ENCODE data around the gene THAP6. TPM values are rescaled to one million over a fixed set of nuclear protein-coding genes. Genes with fewer than 3 reads are reported as not detected.
"Not testable (repeated sequence)": the region's sequence is repeated elsewhere in the genome, so short reads cannot be mapped to it uniquely, and the experiment has no call there.

THAP6 gene
- total RNA-seq, 6 experiments from 2014 or later: 6.8 to 11.5 (median 10.0) TPM

- no peak for DNase-seq
- H3K27ac ChIP-seq: no peak overlapping the region
- TF ChIP-seq POLR2A (IDR thresholded peaks at IDR 0.05) (no peak), CTCF (IDR thresholded peaks at IDR 0.05) (no peak)
- no peaks in the 10 kb centered on the region for H3K27me3 ChIP-seq
- H3K4me3 ChIP-seq: no peak overlapping the region
- H3K36me3 ChIP-seq: peaks cover 0 to 5% (median 0%) of the 10 kb centered on the region in 4 donors
- ATAC-seq: peak in 1 of 4 donors; percentile 31
- no peaks in the 10 kb centered on the region for H3K4me1 ChIP-seq
- H3K9me3 ChIP-seq: no peaks in the 10 kb centered on the region
- intact Hi-C loops (cut with DNase I): no loop called here
Observed at GRCh38 chr4:75542824-75543223, 28.6 kb downstream of the THAP6 start.

DNA sequence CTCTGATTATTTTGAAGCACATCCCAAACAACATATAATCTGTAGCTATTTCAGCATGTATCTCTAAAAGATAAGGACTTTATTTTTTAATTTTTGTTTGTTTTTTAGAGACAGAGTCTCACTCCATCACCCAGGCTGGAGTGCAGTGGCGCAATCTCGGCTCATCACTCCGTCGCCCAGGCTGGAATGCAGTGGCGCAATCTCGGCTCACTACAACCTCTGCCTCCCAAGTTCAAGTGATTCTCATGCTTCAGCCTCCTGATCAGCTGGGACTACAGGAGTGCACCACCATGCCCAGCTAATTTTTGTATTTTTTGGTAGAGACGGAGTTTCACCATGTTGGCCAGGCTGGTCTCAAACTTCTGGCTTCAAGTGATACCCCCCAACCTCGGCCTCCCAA lies 29.9 kb downstream of the THAP6 start:
- ATAC-seq (peak in 3 of 4 donors; percentile 47 to 73 (median 72)), DNase-seq (peak in 1 of 3 donors; percentile 37)
- H3K4me1 ChIP-seq; H3K27me3 ChIP-seq; H3K36me3 ChIP-seq; intact Hi-C loops (cut with DNase I); H3K9me3 ChIP-seq; H3K27ac ChIP-seq; H3K4me3 ChIP-seq: not testable (repeated sequence)
- 39% methylated on average over 8 of the region's 8 CpGs for WGBS (ENCODE audit: insufficient coverage, low coverage, low lambda C conversion rate, missing lambda C conversion rate)

DNA sequence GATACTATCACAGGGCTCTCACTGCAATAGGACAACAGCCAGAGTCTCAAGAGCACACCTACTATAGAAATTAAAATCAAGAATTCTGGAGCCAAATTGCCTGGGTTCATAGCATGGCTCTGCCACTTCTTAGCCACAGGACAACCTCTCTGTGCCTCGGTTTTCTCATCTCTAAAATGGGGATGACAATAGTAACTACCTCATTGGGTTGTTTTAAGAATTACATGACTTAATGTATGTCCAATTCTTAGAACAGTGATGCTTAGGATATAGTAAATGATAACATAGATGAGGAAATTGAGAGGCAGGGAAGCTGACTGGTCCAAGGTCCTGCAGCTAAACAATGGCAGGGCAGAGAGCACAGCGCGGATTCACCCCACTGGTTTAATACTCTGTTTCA lies 30.6 kb downstream of the THAP6 start:
- intact Hi-C loops (cut with DNase I): no loop called here
- TF ChIP-seq CTCF (IDR thresholded peaks at IDR 0.05): no peak
- no peak for TF ChIP-seq POLR2A (IDR thresholded peaks at IDR 0.05)
- Histone ChIP-seq H3K27ac (no peak overlapping the region), H3K36me3 (peaks cover 0 to 5% (median 0%) of the 10 kb centered on the region in 4 donors), H3K27me3 (no peaks in the 10 kb centered on the region), H3K4me1 (no peaks in the 10 kb centered on the region), H3K4me3 (no peak overlapping the region), H3K9me3 (no peaks in the 10 kb centered on the region)
- no peak for ATAC-seq
- WGBS (ENCODE audit: insufficient coverage, low coverage, low lambda C conversion rate, missing lambda C conversion rate): 91% methylated on average over 3 of the region's 3 CpGs
- DNase-seq: no peak

- H3K4me1 ChIP-seq: no peaks in the 10 kb centered on the region
- H3K4me3 ChIP-seq: no peak overlapping the region
- TF ChIP-seq CTCF (IDR thresholded peaks at IDR 0.05) (no peak), POLR2A (IDR thresholded peaks at IDR 0.05) (no peak)
- H3K27ac ChIP-seq: no peak overlapping the region
- DNase-seq: no peak
- no peaks in the 10 kb centered on the region for H3K9me3 ChIP-seq
- H3K36me3 ChIP-seq: peaks cover 0 to 3% (median 0%) of the 10 kb centered on the region in 4 donors
- no CpG with 5 or more reads among the region's 5 CpGs for WGBS (ENCODE audit: insufficient coverage, low coverage, low lambda C conversion rate, missing lambda C conversion rate)
- no peaks in the 10 kb centered on the region for H3K27me3 ChIP-seq
- ATAC-seq: no peak
- intact Hi-C loops (cut with DNase I): no loop called here
Observed at GRCh38 chr4:75545526-75545925, 31.3 kb downstream of the THAP6 start.

GRCh38 chr4:75547647-75548387 lies 33.5 kb downstream of the THAP6 start:
- intact Hi-C loops (cut with DNase I): no loop called here
- whole genome bisulfite sequencing (ENCODE audit: insufficient coverage, low coverage, low lambda C conversion rate, missing lambda C conversion rate): 67% methylated on average over 9 of the region's 15 CpGs
- Histone ChIP-seq H3K9me3 (no peaks in the 10 kb centered on the region), H3K27ac (no peak overlapping the region), H3K4me3 (no peak overlapping the region), H3K27me3 (no peaks in the 10 kb centered on the region), H3K36me3 (no peaks in the 10 kb centered on the region), H3K4me1 (no peaks in the 10 kb centered on the region)
- DNase-seq: peak in 1 of 3 donors; percentile 43
- no peak for TF ChIP-seq POLR2A (IDR thresholded peaks at IDR 0.05)
- TF ChIP-seq CTCF (IDR thresholded peaks at IDR 0.05): no peak
- peak in 2 of 4 donors; percentile 35 to 40 for ATAC-seq

Measured in right lobe of liver (tissue), 6 donors.